Duodenal mucosa (tissue), 2 donors: ENCODE results near the gene CD68.
"Not testable (repeated sequence)": the region's sequence is repeated elsewhere in the genome, so short reads cannot be mapped to it uniquely, and the experiment has no call there.

Experiments used
- H3K27ac ChIP-seq: one replicate; pipeline ENCODE4 v1.7.0; 2013; ENCODE audit warnings: low read depth, low read length
- H3K27me3 ChIP-seq, 2 donors: one replicate each; pipeline ENCODE4 v1.7.0; 2013; ENCODE audit warnings: low read length in 2 of 2, control low read depth in 1 of 2; ENCODE audit not compliant: insufficient read depth in 2 of 2, control insufficient read depth in 1 of 2
- H3K36me3 ChIP-seq, 2 donors: one replicate each; pipeline ENCODE4 v1.7.0; 2013; ENCODE audit warnings: low read length in 2 of 2, control low read depth in 1 of 2; ENCODE audit not compliant: insufficient read depth in 2 of 2, control insufficient read depth in 1 of 2
- H3K4me1 ChIP-seq, 2 donors: one replicate each; pipeline ENCODE4 v1.7.0; 2013; ENCODE audit warnings: low read length in 2 of 2, control low read depth in 1 of 2; ENCODE audit not compliant: insufficient read depth in 2 of 2, control insufficient read depth in 1 of 2
- H3K4me3 ChIP-seq, 2 donors: one replicate each; pipeline ENCODE4 v1.7.0; 2013; ENCODE audit warnings: low read length in 2 of 2, low read depth in 1 of 2
- H3K9ac ChIP-seq, 2 donors: one replicate each; pipeline ENCODE4 v1.7.0; 2013; ENCODE audit warnings: low read length in 2 of 2, low read depth in 1 of 2
- H3K9me3 ChIP-seq, 2 donors: one replicate each; pipeline ENCODE4 v1.7.0; 2013; ENCODE audit warnings: low read length in 2 of 2, control low read depth in 1 of 2; ENCODE audit not compliant: control insufficient read depth in 1 of 2

CD68 gene

GRCh38 chr17:7613769-7614424 lies 34.5 kb downstream of the CD68 start:
- Histone ChIP-seq H3K4me1 (peaks cover 18 to 24% of the 10 kb centered on the region in 2 donors), H3K9me3 (no peaks in the 10 kb centered on the region), H3K36me3 (peaks cover 0 to 11% of the 10 kb centered on the region in 2 donors), H3K9ac (peak overlapping the region; percentile 88 to 89), H3K27me3 (no peaks in the 10 kb centered on the region), H3K27ac (peak overlapping the region; percentile 85), H3K4me3 (peak overlapping the region; percentile 81 to 83)

DNA sequence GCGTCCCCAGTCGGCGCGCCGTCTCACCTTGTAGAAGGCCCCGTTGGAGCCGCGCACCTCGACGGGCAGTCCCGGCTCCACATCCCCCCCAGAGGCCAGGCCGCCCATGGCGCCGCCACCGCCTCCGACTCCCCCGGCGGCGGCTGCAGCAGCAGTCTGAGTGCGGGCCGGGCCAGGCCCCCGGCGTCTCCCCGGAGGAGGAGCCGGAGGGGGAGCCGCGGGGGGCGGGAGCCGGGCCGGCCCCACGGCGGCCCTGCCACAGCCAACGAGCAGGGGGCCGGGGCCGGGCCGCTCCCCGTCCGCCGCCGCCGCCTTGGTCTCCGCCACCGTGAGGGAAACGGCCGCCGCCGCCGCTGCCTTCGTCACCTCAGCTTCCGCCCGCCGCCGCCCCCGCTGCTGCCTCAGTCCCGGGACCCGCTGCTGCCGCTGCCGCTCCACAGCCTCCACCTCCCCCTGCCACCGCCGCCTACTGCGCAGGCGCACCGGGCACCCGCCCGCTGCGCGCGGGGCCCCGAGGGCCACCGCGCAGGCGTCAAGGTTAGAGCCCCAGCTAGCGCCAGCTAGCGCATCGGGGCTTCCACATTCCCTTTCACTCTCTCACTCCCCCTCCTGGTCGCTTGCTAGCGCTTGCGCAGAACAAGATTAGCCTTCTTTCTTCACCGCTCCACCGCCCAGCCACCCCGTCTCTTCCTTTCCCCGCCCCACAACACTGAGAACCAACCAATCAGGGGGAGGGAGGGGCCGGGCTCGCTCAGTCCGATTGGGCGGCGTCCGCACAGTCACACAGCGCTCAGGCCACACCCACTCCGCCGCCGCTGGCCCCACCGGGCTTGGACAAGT lies 35.2 kb downstream of the CD68 start, which contains the start of gene FXR2:
FXR2 (minus strand) TSS at position 473 of the 840 bp plus-strand sequence; CDS start at position 108, 365 bp downstream.
- H3K9ac ChIP-seq: peak within 1 kb of the TSS; percentile 88 to 89
- peaks cover 18 to 24% of the 10 kb centered on the region in 2 donors for H3K4me1 ChIP-seq
- no peaks in the 10 kb centered on the region for H3K9me3 ChIP-seq
- peak within 1 kb of the TSS; percentile 81 to 83 for H3K4me3 ChIP-seq
- H3K36me3 ChIP-seq: peaks cover 0 to 11% of the 10 kb centered on the region in 2 donors
- H3K27ac ChIP-seq: peak within 1 kb of the TSS; percentile 85
- H3K27me3 ChIP-seq: no peaks in the 10 kb centered on the region

DNA sequence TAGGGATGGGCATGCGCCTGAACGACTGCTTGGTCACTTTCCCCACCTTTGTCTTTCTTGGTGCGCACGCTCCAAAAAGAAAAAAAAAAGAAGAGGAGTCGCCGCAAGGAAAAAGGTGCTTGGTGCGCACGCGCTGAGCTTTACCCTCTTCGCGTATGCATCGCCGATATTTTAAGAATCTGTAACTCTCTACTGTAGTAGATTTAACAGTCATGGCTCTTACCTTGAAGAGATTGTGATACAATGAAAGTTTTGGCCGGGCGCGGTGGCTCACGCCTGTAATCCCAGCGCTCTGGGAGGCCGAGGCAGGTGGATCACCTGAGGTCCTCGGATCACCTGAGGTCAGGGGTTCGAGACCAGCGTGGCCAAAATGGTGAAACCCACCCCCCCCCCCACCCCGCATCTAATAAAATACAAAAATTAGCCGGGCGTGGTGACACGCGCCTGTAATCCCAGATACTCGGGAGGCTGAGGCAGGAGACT lies 35.9 kb downstream of the CD68 start:
- H3K27ac ChIP-seq: peak overlapping the region; percentile 69
- H3K9ac ChIP-seq: peak overlapping the region; percentile 20 to 28
- H3K36me3 ChIP-seq: peaks cover 0 to 7% of the 10 kb centered on the region in 2 donors
- H3K9me3 ChIP-seq: no peaks in the 10 kb centered on the region
- no peaks in the 10 kb centered on the region for H3K27me3 ChIP-seq
- H3K4me3 ChIP-seq: peak overlapping the region; percentile 62 to 69
- H3K4me1 ChIP-seq: peaks cover 18 to 24% of the 10 kb centered on the region in 2 donors

DNA sequence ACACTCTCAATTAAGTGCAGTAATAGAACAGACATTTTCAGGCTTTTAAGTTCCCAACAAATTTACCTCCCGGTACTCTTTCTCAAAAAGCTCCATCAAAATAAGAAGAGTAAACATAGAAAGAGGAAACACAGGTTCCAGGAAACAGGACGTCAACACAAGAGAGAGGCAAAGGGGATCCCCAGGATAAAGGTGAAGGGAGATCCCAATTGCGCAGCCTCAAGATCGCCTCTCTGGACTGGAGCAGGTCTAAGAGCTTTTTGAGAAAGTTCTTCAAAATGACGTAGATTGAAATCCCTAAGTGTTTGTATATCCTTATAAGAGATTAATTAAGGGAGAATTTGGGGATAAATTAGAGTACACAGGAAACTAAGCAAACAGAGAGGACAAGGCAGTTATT lies 39.2 kb downstream of the CD68 start:
- H3K4me3 ChIP-seq: no peak overlapping the region
- H3K4me1 ChIP-seq: peaks cover 3 to 4% of the 10 kb centered on the region in 2 donors
- no peaks in the 10 kb centered on the region for H3K27me3 ChIP-seq
- no peak overlapping the region for H3K9ac ChIP-seq
- no peak overlapping the region for H3K27ac ChIP-seq
- no peaks in the 10 kb centered on the region for H3K9me3 ChIP-seq
- H3K36me3 ChIP-seq: no peaks in the 10 kb centered on the region

- no peaks in the 10 kb centered on the region for H3K27me3 ChIP-seq
- H3K9ac ChIP-seq: no peak overlapping the region
- H3K36me3 ChIP-seq: no peaks in the 10 kb centered on the region
- H3K4me1 ChIP-seq: no peaks in the 10 kb centered on the region
- no peak overlapping the region for H3K4me3 ChIP-seq
- H3K9me3 ChIP-seq: no peaks in the 10 kb centered on the region
- no peak overlapping the region for H3K27ac ChIP-seq
Observed at GRCh38 chr17:7620835-7621234, 41.4 kb downstream of the CD68 start.

GRCh38 chr17:7623661-7624060 lies 44.2 kb downstream of the CD68 start:
- no peaks in the 10 kb centered on the region for H3K27me3 ChIP-seq
- no peaks in the 10 kb centered on the region for H3K9me3 ChIP-seq
- H3K4me1 ChIP-seq: peaks cover 9 to 10% of the 10 kb centered on the region in 2 donors
- peaks cover 0 to 5% of the 10 kb centered on the region in 2 donors for H3K36me3 ChIP-seq
- H3K9ac ChIP-seq: no peak overlapping the region
- no peak overlapping the region for H3K4me3 ChIP-seq
- no peak overlapping the region for H3K27ac ChIP-seq

GRCh38 chr17:7625749-7626148 lies 46.3 kb downstream of the CD68 start:
- Histone ChIP-seq H3K9ac (peak overlapping the region in 1 of 2 donors; percentile 96), H3K4me3 (peak overlapping the region in 1 of 2 donors; percentile 92), H3K4me1 (peaks cover 19 to 20% of the 10 kb centered on the region in 2 donors)
- not testable (repeated sequence) for H3K36me3 ChIP-seq, H3K27me3 ChIP-seq, H3K27ac ChIP-seq, H3K9me3 ChIP-seq

GRCh38 chr17:7626307-7626706 lies 46.9 kb downstream of the CD68 start:
- peaks cover 0 to 5% of the 10 kb centered on the region in 2 donors for H3K36me3 ChIP-seq
- peak overlapping the region; percentile 3 for H3K27ac ChIP-seq
- H3K9me3 ChIP-seq: no peaks in the 10 kb centered on the region
- peak overlapping the region; percentile 88 to 92 for H3K4me3 ChIP-seq
- peaks cover 20 to 22% of the 10 kb centered on the region in 2 donors for H3K4me1 ChIP-seq
- peak overlapping the region; percentile 91 to 96 for H3K9ac ChIP-seq
- H3K27me3 ChIP-seq: no peaks in the 10 kb centered on the region

GRCh38 chr17:7626956-7627249 lies 47.5 kb downstream of the CD68 start:
- no peaks in the 10 kb centered on the region for H3K27me3 ChIP-seq
- H3K27ac ChIP-seq: peak overlapping the region; percentile 93
- H3K4me3 ChIP-seq: peak overlapping the region; percentile 88 to 92
- H3K36me3 ChIP-seq: peaks cover 0 to 5% of the 10 kb centered on the region in 2 donors
- peaks cover 26 to 28% of the 10 kb centered on the region in 2 donors for H3K4me1 ChIP-seq
- H3K9me3 ChIP-seq: no peaks in the 10 kb centered on the region
- H3K9ac ChIP-seq: peak overlapping the region; percentile 91 to 96
